Adipocyte (in vitro differentiated cells): ENCODE results near the gene LRRTM4.
"Not testable (repeated sequence)": the region's sequence is repeated elsewhere in the genome, so short reads cannot be mapped to it uniquely, and the experiment has no call there.

Experiments
- DNase-seq: peaks from one replicate; pipeline ENCODE4 v3.0.0-alpha.2; 2015; ENCODE audit warnings: low read depth
- H3K27me3 ChIP-seq: replicated peaks from 2 replicates; pipeline ENCODE4 v1.7.0; 2013; ENCODE audit warnings: mild to moderate bottlenecking, low read length, moderate library complexity; ENCODE audit not compliant: control insufficient read depth, insufficient read depth
- H3K36me3 ChIP-seq: 2 replicates; pipeline ENCODE4 v1.7.0; 2013; ENCODE audit warnings: low read length, mild to moderate bottlenecking, moderate library complexity; ENCODE audit not compliant: control insufficient read depth, insufficient read depth, severe bottlenecking
- H3K4me1 ChIP-seq: 2 replicates; pipeline ENCODE4 v1.7.0; 2013; ENCODE audit warnings: mild to moderate bottlenecking, low read length, moderate library complexity; ENCODE audit not compliant: control insufficient read depth, insufficient read depth
- H3K4me3 ChIP-seq: 2 replicates; pipeline ENCODE4 v1.7.0; 2013; ENCODE audit warnings: mild to moderate bottlenecking, low read length, moderate library complexity
- H3K9ac ChIP-seq: 2 replicates; pipeline ENCODE4 v1.7.0; 2013; ENCODE audit warnings: mild to moderate bottlenecking, low read length, moderate library complexity
- H3K9me3 ChIP-seq: 2 replicates; pipeline ENCODE4 v1.7.0; 2013; ENCODE audit warnings: mild to moderate bottlenecking, low read length, moderate library complexity; ENCODE audit not compliant: control insufficient read depth

Gene LRRTM4

DNA sequence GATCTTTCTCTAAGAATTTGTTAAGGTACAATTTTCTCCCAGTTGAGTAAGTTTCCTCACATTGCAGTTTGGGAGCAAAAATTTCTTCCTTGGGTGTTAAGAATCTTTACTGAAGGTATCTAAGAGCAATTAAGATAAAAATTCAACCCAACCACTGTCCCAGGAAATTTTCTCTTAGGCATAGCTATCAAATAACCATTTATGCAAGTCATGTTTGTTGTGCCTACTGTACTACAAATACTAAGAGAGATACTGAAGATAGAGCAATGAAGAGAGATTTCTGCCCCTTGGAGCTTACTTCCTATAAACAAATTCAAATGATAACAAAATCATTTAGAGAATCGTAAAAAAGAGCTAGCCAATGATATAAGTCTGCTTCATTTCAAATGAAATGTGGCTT, 402.8 kb downstream of the LRRTM4 start:
- Histone ChIP-seq H3K9me3 (no peaks in the 10 kb centered on the region), H3K9ac (no peak overlapping the region), H3K4me1 (no peaks in the 10 kb centered on the region), H3K27me3 (no peaks in the 10 kb centered on the region), H3K36me3 (no peaks in the 10 kb centered on the region), H3K4me3 (no peak overlapping the region)
- DNase-seq = no peak

GRCh38 chr2:77108915-77109314, 413.3 kb downstream of the LRRTM4 start:
- no peak overlapping the region for H3K9ac ChIP-seq
- H3K27me3 ChIP-seq = no peaks in the 10 kb centered on the region
- no peaks in the 10 kb centered on the region for H3K36me3 ChIP-seq
- no peaks in the 10 kb centered on the region for H3K4me1 ChIP-seq
- DNase-seq = no peak
- no peak overlapping the region for H3K4me3 ChIP-seq
- no peaks in the 10 kb centered on the region for H3K9me3 ChIP-seq

GRCh38 chr2:77105008-77105407, 417.2 kb downstream of the LRRTM4 start:
- no peaks in the 10 kb centered on the region for H3K36me3 ChIP-seq
- no peak overlapping the region for H3K9ac ChIP-seq
- H3K4me3 ChIP-seq = no peak overlapping the region
- DNase-seq = no peak
- no peaks in the 10 kb centered on the region for H3K27me3 ChIP-seq
- H3K4me1 ChIP-seq = no peaks in the 10 kb centered on the region
- H3K9me3 ChIP-seq = no peaks in the 10 kb centered on the region

GRCh38 chr2:77104554-77104953, 417.6 kb downstream of the LRRTM4 start:
- Histone ChIP-seq H3K9me3 (no peaks in the 10 kb centered on the region), H3K27me3 (no peaks in the 10 kb centered on the region), H3K36me3 (no peaks in the 10 kb centered on the region), H3K4me1 (no peaks in the 10 kb centered on the region), H3K4me3 (no peak overlapping the region), H3K9ac (no peak overlapping the region)
- no peak for DNase-seq

DNA sequence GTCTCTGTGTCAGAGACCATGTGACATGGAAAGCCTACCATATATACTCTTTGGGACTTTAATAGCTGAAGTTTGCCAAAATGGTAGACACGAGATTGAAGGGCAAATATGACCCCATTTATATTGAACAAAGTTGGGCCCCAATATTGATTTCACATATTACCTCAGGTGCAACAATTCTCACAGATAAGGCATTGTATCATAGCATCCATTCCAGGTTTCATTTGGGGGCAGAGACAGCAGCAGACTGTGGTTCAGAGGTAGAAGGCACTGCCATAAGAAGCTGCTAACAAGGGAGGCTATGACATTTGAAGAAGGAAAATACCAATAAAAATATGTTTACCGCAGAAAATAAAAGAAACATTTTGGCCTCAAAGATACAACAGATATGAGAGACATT, 419.2 kb downstream of the LRRTM4 start:
- Histone ChIP-seq H3K4me1 (no peaks in the 10 kb centered on the region), H3K27me3 (no peaks in the 10 kb centered on the region), H3K4me3 (no peak overlapping the region), H3K9me3 (no peaks in the 10 kb centered on the region), H3K36me3 (no peaks in the 10 kb centered on the region), H3K9ac (no peak overlapping the region)
- DNase-seq = no peak

DNA sequence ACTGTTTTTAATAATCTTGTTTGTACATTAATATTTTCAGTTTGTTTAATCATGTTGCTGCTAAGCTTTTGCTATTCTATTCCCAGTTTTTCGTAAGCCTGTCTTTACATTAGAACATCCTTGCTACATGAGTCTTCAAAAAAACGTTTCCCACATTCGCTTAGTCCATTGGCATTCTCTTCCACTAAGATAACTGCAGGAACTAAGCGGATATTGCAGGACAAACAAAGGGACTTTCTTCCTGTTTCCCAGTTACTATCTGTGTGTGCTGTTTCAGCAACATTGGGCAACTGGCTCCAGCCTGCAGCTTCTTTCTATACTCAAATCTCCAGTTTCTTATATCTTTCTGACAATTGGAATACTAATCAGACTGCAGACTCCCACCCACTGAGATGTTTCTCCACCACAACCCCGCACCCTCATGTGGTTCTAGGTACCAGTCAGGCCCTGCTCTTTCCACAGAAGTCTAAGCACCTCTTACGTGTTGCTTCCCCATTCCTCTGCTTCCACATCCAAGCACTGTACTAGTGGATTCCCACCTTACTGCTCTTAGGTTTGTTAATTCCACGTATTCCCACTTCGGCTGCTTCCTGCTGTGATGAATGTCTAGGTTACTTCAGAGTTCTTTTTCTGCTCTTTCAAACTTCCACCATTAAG, 420.3 kb downstream of the LRRTM4 start:
- DNase-seq = no peak
- Histone ChIP-seq H3K4me1 (no peaks in the 10 kb centered on the region), H3K4me3 (no peak overlapping the region), H3K9ac (no peak overlapping the region), H3K27me3 (no peaks in the 10 kb centered on the region), H3K36me3 (no peaks in the 10 kb centered on the region), H3K9me3 (no peaks in the 10 kb centered on the region)

DNA sequence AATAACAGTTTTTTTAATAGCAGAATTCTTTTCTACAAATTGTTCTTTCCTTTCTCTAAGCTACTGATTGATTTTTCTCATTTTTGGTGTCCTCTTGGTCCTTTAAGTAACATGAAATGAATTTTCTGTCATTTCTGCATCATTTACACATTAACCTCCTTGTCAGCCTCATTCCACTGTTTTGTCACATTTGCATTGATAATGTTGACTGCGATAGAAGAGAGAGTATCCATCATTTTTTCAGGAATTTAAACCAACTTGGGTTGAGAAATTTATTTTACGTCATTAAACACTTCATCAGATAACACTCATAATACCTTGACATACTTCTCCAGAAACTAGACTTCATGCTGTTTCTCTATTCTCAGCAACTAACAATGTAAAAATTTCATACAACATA, 422.2 kb downstream of the LRRTM4 start:
- Histone ChIP-seq H3K36me3 (no peaks in the 10 kb centered on the region), H3K9ac (no peak overlapping the region), H3K4me1 (no peaks in the 10 kb centered on the region), H3K4me3 (no peak overlapping the region), H3K9me3 (no peaks in the 10 kb centered on the region), H3K27me3 (no peaks in the 10 kb centered on the region)
- DNase-seq = no peak

GRCh38 chr2:77095525-77095924, 426.7 kb downstream of the LRRTM4 start:
- DNase-seq, H3K4me1 ChIP-seq, H3K9ac ChIP-seq, H3K27me3 ChIP-seq, H3K36me3 ChIP-seq, H3K9me3 ChIP-seq, H3K4me3 ChIP-seq: not testable (repeated sequence)

DNA sequence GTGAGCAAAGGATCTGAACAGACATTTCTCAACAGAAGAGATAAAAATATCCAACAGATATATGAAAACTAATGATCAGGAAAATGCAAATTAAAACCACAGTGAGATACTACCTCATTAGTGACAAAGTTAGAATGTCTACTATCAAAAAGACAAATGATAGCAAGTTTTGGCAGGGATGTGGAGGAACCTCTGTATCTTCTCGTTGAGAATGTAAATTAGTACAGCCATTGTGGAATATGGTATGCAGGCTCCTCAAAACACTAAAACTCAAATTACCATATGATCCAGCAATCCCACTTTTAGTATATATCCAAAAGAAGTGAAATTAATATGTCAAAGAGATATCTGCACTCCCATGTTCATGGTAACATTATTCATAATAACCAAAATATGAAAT, 427.1 kb downstream of the LRRTM4 start:
- H3K9me3 ChIP-seq = no peaks in the 10 kb centered on the region
- DNase-seq = no peak
- no peaks in the 10 kb centered on the region for H3K4me1 ChIP-seq
- H3K36me3 ChIP-seq = no peaks in the 10 kb centered on the region
- no peak overlapping the region for H3K4me3 ChIP-seq
- no peak overlapping the region for H3K9ac ChIP-seq
- no peaks in the 10 kb centered on the region for H3K27me3 ChIP-seq

- H3K4me3 ChIP-seq, H3K9me3 ChIP-seq, DNase-seq, H3K9ac ChIP-seq, H3K4me1 ChIP-seq, H3K36me3 ChIP-seq, H3K27me3 ChIP-seq: not testable (repeated sequence)
These were observed 433.8 kb downstream of the LRRTM4 start for GRCh38 chr2:77088424-77088823.

DNA sequence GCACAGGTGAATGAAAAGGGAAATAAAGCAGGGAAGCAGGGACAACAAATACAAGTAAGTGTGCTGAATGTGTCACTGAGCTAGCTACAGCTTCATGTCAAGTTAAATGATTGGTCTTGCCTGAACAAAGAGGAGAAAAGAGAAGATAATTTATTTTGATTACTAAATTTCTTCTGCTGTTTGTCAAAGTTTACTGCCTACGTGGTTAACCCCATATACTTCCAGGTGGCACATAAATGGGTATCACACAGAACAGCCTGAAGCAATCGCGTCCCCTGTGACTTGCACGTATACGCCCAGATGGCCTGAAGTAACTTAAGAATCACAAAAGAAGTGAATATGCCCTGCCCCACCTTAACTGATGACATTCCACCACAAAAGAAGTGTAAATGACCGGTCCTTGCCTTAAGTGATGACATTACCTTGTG, 434.2 kb downstream of the LRRTM4 start:
- H3K4me1 ChIP-seq = no peaks in the 10 kb centered on the region
- DNase-seq = no peak
- no peaks in the 10 kb centered on the region for H3K36me3 ChIP-seq
- no peak overlapping the region for H3K4me3 ChIP-seq
- H3K9me3 ChIP-seq = no peaks in the 10 kb centered on the region
- no peaks in the 10 kb centered on the region for H3K27me3 ChIP-seq
- no peak overlapping the region for H3K9ac ChIP-seq

DNA sequence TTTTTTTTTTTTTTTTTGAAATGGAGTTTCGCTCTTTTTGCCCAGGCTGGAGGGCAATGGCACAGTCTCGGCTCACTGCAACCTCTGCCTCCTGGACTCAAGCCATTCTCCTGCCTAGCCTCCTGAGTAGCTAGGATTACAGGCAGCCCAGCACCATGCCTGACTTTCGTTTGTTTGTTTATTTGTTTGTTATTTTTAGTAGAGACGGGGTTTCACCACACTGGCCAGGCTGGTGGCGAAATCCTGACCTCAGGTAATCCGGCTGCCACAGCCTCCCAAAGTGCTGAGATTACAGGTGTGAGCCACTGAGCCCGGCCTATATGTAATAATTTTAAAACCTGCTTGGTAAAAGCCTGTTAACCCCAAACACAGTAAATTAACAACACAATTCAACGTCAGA, 435.7 kb downstream of the LRRTM4 start:
- no peaks in the 10 kb centered on the region for H3K9me3 ChIP-seq
- no peaks in the 10 kb centered on the region for H3K36me3 ChIP-seq
- no peaks in the 10 kb centered on the region for H3K27me3 ChIP-seq
- H3K4me3 ChIP-seq = no peak overlapping the region
- DNase-seq = no peak
- H3K4me1 ChIP-seq = no peaks in the 10 kb centered on the region
- no peak overlapping the region for H3K9ac ChIP-seq
